ENCODE results near the gene KIAA0319L. TPM values are rescaled to one million over a fixed set of nuclear protein-coding genes. Genes with fewer than 3 reads are reported as not detected.

Gene KIAA0319L
- total RNA-seq, 4 donors from 2014 or later: 91.7 to 112 (median 97.6) TPM

GRCh38 chr1:35530168-35530567 lies 27.0 kb downstream of the KIAA0319L start:
- Histone ChIP-seq H3K27ac (no peak overlapping the region), H3K36me3 (peaks cover 0 to 4% (median 2%) of the 10 kb centered on the region in 4 donors), H3K4me3 (no peak overlapping the region), H3K4me1 (no peaks in the 10 kb centered on the region), H3K27me3 (no peaks in the 10 kb centered on the region), H3K9me3 (no peaks in the 10 kb centered on the region)
- WGBS, 2 donors (ENCODE audit: low coverage in 1 of 2): 76 to 79% methylated on average over 5 of the region's 5 CpGs
- no peak for TF ChIP-seq POLR2A (IDR thresholded peaks at IDR 0.05)
- no peak for TF ChIP-seq CTCF (IDR thresholded peaks at IDR 0.05)
- no peak for TF ChIP-seq POLR2AphosphoS5 (IDR thresholded peaks at IDR 0.05)
- TF ChIP-seq EP300 (IDR thresholded peaks at IDR 0.05; ENCODE audit: low read depth): no peak
- intact Hi-C loops (cut with DNase I; ENCODE audit: low total_unique reads): no loop called here
- in situ Hi-C loops (cut with MboI; ENCODE audit: low pct_ligation_motif_present in 1 of 4, low pct_unique_long_range_greater_than_20kb in 1 of 4, low sequenced_read_pairs in 3 of 4): no loop called here
- no peak for DNase-seq

- intact Hi-C loops (cut with DNase I; ENCODE audit: low total_unique reads) (no loop called here), in situ Hi-C loops (cut with MboI; ENCODE audit: low pct_ligation_motif_present in 1 of 4, low pct_unique_long_range_greater_than_20kb in 1 of 4, low sequenced_read_pairs in 3 of 4) (no loop called here)
- Histone ChIP-seq H3K4me1 (no peaks in the 10 kb centered on the region), H3K4me3 (no peak overlapping the region), H3K36me3 (no peaks in the 10 kb centered on the region), H3K9me3 (no peaks in the 10 kb centered on the region), H3K27ac (no peak overlapping the region), H3K27me3 (no peaks in the 10 kb centered on the region)
- WGBS, 2 donors (ENCODE audit: low coverage in 1 of 2): 53 to 58% methylated on average over 2 of the region's 2 CpGs
- TF ChIP-seq EP300 (IDR thresholded peaks at IDR 0.05; ENCODE audit: low read depth) (no peak), POLR2AphosphoS5 (IDR thresholded peaks at IDR 0.05) (no peak), CTCF (IDR thresholded peaks at IDR 0.05) (no peak), POLR2A (IDR thresholded peaks at IDR 0.05) (no peak)
- DNase-seq: no peak
These were observed 33.1 kb downstream of the KIAA0319L start for GRCh38 chr1:35524106-35524505.

GRCh38 chr1:35519432-35519831 lies 37.8 kb downstream of the KIAA0319L start:
- no peak for DNase-seq
- Histone ChIP-seq H3K27ac (no peak overlapping the region), H3K4me1 (no peaks in the 10 kb centered on the region), H3K27me3 (no peaks in the 10 kb centered on the region), H3K36me3 (no peaks in the 10 kb centered on the region), H3K9me3 (peaks cover 0 to 16% of the 10 kb centered on the region in 2 donors), H3K4me3 (no peak overlapping the region)
- TF ChIP-seq POLR2A (IDR thresholded peaks at IDR 0.05) (no peak), CTCF (IDR thresholded peaks at IDR 0.05) (no peak), POLR2AphosphoS5 (IDR thresholded peaks at IDR 0.05) (no peak), EP300 (IDR thresholded peaks at IDR 0.05; ENCODE audit: low read depth) (no peak)
- intact Hi-C loops (cut with DNase I; ENCODE audit: low total_unique reads) (loop anchor here (5.0 kb wide), 1 partner anchor 788 kb away; the partner anchor contains the start of gene SH3D21), in situ Hi-C loops (cut with MboI; ENCODE audit: low pct_ligation_motif_present in 1 of 4, low pct_unique_long_range_greater_than_20kb in 1 of 4, low sequenced_read_pairs in 3 of 4) (no loop called here)
- WGBS, 2 donors (ENCODE audit: low coverage in 1 of 2): 75 to 81% methylated on average over 2 of the region's 2 CpGs

GRCh38 chr1:35518183-35518582 lies 39.0 kb downstream of the KIAA0319L start:
- H3K36me3 ChIP-seq: no peaks in the 10 kb centered on the region
- 96 to 99% methylated on average over 3 of the region's 3 CpGs for WGBS, 2 donors (ENCODE audit: low coverage in 1 of 2)
- DNase-seq: no peak
- no peaks in the 10 kb centered on the region for H3K27me3 ChIP-seq
- H3K4me1 ChIP-seq: no peaks in the 10 kb centered on the region
- no peak overlapping the region for H3K4me3 ChIP-seq
- TF ChIP-seq POLR2A (IDR thresholded peaks at IDR 0.05): no peak
- no peak for TF ChIP-seq CTCF (IDR thresholded peaks at IDR 0.05)
- TF ChIP-seq POLR2AphosphoS5 (IDR thresholded peaks at IDR 0.05): no peak
- TF ChIP-seq EP300 (IDR thresholded peaks at IDR 0.05; ENCODE audit: low read depth): no peak
- H3K27ac ChIP-seq: no peak overlapping the region
- in situ Hi-C loops (cut with MboI; ENCODE audit: low pct_ligation_motif_present in 1 of 4, low pct_unique_long_range_greater_than_20kb in 1 of 4, low sequenced_read_pairs in 3 of 4) (no loop called here), intact Hi-C loops (cut with DNase I; ENCODE audit: low total_unique reads) (loop anchor here (5.0 kb wide), 1 partner anchor 789 kb away; the partner anchor contains the start of gene SH3D21)
- H3K9me3 ChIP-seq: peaks cover 0 to 16% of the 10 kb centered on the region in 2 donors

All from transverse colon (tissue), 4 donors.